Measurements from ENCODE around the gene TTC3.
"Not testable (repeated sequence)": the region's sequence is repeated elsewhere in the genome, so short reads cannot be mapped to it uniquely, and the experiment has no call there.

GRCh38 chr21:37034394-37034793 is 38.7 kb upstream of the TTC3 start:
- TF ChIP-seq YY1 (IDR thresholded peaks at IDR 0.05; ENCODE audit: insufficient read depth, insufficient replicate concordance, low read depth, low read length); ATF4 (CRISPR knock-in tag; IDR thresholded peaks at IDR 0.05): not testable (repeated sequence)

All from HepG2 (cell line).